ENCODE results near the gene SLC6A11. TPM values are rescaled to one million over a fixed set of nuclear protein-coding genes. Genes with fewer than 3 reads are reported as not detected.

Gene SLC6A11
- total and polyA plus RNA-seq, 2 donors (not counting 1 experiment from before 2014, with no cell fraction given): not detected

DNA sequence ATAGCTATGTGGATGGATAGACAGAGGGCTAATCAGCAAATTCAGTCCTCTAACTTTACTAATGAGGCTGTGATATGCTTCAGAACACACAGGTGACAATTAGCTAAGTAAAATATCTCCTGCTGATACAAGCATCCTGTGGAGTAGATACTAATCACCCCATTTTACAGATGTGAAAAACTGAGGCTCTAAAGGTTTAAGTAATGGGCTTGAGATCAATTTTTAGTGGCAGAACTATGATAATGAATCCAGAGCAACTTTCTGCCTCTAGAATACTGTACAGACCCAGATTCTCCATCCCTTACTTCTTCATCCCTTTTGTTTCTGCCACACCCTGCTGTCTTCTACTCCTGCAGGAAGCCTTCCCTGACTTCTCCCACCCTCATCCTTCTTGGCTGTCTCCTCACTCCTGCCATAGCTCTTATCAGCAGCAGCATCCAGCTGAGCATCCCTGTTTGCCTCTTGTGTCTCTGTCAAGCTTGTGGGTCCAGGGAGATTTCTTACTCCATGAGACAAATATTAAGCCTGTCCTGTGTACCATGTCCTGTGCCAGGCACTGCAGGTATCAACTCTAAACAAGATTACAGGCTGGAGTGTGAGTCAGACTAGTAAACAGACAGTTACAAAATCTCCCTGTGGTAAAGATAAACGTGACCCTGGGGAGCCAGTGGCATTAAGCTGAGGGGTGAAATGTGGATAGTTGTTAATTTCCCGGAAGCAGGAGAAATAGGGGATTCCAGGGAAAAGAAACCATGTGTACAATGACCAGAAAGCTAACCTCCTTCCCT lies 39.2 kb downstream of the SLC6A11 start:
- Histone ChIP-seq H3K27me3 (replicated peaks in 1 of 4; ENCODE audit: control extremely low read depth in 1 of 4, control insufficient read depth in 3 of 4, insufficient read depth in 4 of 4, low read length in 3 of 4) (peaks cover 0 to 3% (median 0%) of the 10 kb centered on the region in 4 experiments), H3K4me3 (ENCODE audit: control extremely low read depth in 1 of 5, extremely low read depth in 1 of 5, insufficient read depth in 1 of 5, low read depth in 2 of 5, low read length in 4 of 5) (no peak overlapping the region), H3K36me3 (replicated peaks in 1 of 2; ENCODE audit: control extremely low read depth in 1 of 2, control insufficient read depth in 1 of 2, extremely low read depth in 1 of 2, insufficient read depth in 2 of 2, low read length in 1 of 2) (no peaks in the 10 kb centered on the region), H3K9me3 (ENCODE audit: control extremely low read depth in 1 of 3, control insufficient read depth in 2 of 3, insufficient read depth in 1 of 3, low read length in 2 of 3) (no peaks in the 10 kb centered on the region), H3K4me2 (replicated peaks; ENCODE audit: low read depth, low read length, poor library complexity, severe bottlenecking) (no peak overlapping the region), H2AFZ (ENCODE audit: insufficient read depth, low read depth, low read length, poor library complexity, severe bottlenecking) (no peak overlapping the region), H3K27ac (ENCODE audit: low read length in 2 of 2) (no peak overlapping the region), H3K79me2 (ENCODE audit: control insufficient read depth, insufficient read depth, low read length) (no peaks in the 10 kb centered on the region), H3K4me1 (ENCODE audit: control insufficient read depth in 2 of 2, insufficient read depth in 2 of 2, low read length in 2 of 2) (no peaks in the 10 kb centered on the region), H4K20me1 (ENCODE audit: control insufficient read depth, insufficient read depth, low read length, poor library complexity, severe bottlenecking) (no peaks in the 10 kb centered on the region), H3K9ac (ENCODE audit: low read length) (no peak overlapping the region)
- POLR2A ChIA-PET: no interaction called here
- DNase-seq (no peak), ATAC-seq (ENCODE audit: low read depth) (no peak)
- no peaks in the 10 kb centered on the region for H3K4me1 Mint-ChIP-seq
- H3K27ac Mint-ChIP-seq: no peak overlapping the region
- WGBS (ENCODE audit: insufficient coverage): no CpG with 5 or more reads among the region's 2 CpGs
- intact Hi-C loops (cut with micrococcal nuclease): no loop called here
- TF ChIP-seq EZH2 (IDR thresholded peaks at IDR 0.05; ENCODE audit: borderline replicate concordance, insufficient read depth, low read depth, low read length, poor library complexity, severe bottlenecking) (no peak), CTCF (IDR thresholded peaks at IDR 0.05) (no peak)
- no peak overlapping the region for H3K4me3 Mint-ChIP-seq
- peaks cover 39% of the 10 kb centered on the region for H3K27me3 Mint-ChIP-seq
- CTCF ChIA-PET: no interaction called here
- no peaks in the 10 kb centered on the region for H3K9me3 Mint-ChIP-seq (ENCODE audit: insufficient read depth)

DNA sequence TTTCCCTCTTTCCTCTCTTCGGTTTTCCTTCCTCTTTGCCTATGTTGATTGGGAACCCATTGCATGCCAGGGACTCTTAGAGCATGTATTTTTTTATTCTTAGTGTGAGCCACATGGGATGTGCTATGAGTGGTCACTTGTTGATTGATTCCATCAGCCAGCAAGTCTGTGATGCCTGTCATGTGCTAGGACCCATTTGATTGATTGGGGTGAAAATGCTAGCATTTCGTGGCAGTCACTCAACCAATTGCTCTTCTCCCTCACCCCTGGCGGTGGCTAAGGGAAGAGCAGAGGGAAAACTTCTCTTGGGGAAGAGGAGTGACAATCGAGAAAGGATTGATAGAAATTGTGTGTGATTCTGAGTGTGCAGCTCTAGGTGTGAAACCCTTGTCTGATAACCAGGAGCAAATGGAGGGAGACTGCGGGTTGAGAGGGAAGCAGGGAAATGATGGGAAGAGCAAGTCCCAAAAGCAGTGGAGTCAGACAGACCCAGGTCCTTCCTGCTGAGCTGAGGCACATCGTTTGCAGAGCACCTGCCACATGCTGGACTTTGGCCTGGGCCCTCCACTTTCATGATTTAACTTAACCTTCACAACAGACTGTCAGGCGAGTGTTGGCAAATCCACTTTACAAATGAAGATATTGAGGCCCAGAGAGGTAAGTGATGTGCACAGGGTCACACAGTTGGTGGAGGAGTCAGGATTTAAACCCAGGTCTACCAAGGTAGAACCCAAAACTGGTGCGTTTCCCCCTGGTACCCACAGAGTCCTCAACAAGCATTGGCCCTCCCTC lies 40.0 kb downstream of the SLC6A11 start:
- Histone ChIP-seq H3K36me3 (replicated peaks in 1 of 2; ENCODE audit: control extremely low read depth in 1 of 2, control insufficient read depth in 1 of 2, extremely low read depth in 1 of 2, insufficient read depth in 2 of 2, low read length in 1 of 2) (no peaks in the 10 kb centered on the region), H3K4me1 (ENCODE audit: control insufficient read depth in 2 of 2, insufficient read depth in 2 of 2, low read length in 2 of 2) (no peaks in the 10 kb centered on the region), H3K79me2 (ENCODE audit: control insufficient read depth, insufficient read depth, low read length) (no peaks in the 10 kb centered on the region), H2AFZ (ENCODE audit: insufficient read depth, low read depth, low read length, poor library complexity, severe bottlenecking) (no peak overlapping the region), H3K9me3 (ENCODE audit: control extremely low read depth in 1 of 3, control insufficient read depth in 2 of 3, insufficient read depth in 1 of 3, low read length in 2 of 3) (no peaks in the 10 kb centered on the region), H3K4me3 (ENCODE audit: control extremely low read depth in 1 of 5, extremely low read depth in 1 of 5, insufficient read depth in 1 of 5, low read depth in 2 of 5, low read length in 4 of 5) (no peak overlapping the region), H3K9ac (ENCODE audit: low read length) (no peak overlapping the region), H3K27me3 (replicated peaks in 1 of 4; ENCODE audit: control extremely low read depth in 1 of 4, control insufficient read depth in 3 of 4, insufficient read depth in 4 of 4, low read length in 3 of 4) (no peaks in the 10 kb centered on the region), H3K27ac (ENCODE audit: low read length in 2 of 2) (no peak overlapping the region), H3K4me2 (replicated peaks; ENCODE audit: low read depth, low read length, poor library complexity, severe bottlenecking) (no peak overlapping the region), H4K20me1 (ENCODE audit: control insufficient read depth, insufficient read depth, low read length, poor library complexity, severe bottlenecking) (no peaks in the 10 kb centered on the region)
- DNase-seq (no peak), ATAC-seq (ENCODE audit: low read depth) (no peak)
- CTCF ChIA-PET: no interaction called here
- Mint-ChIP-seq H3K4me1 (no peaks in the 10 kb centered on the region), H3K4me3 (no peak overlapping the region), H3K27ac (no peak overlapping the region), H3K27me3 (peaks cover 40% of the 10 kb centered on the region), H3K9me3 (ENCODE audit: insufficient read depth) (no peaks in the 10 kb centered on the region)
- TF ChIP-seq CTCF (IDR thresholded peaks at IDR 0.05): no peak
- 75% methylated on average over 5 of the region's 8 CpGs for WGBS (ENCODE audit: insufficient coverage)
- intact Hi-C loops (cut with micrococcal nuclease): no loop called here
- POLR2A ChIA-PET: no interaction called here

All from B cell (primary cell).